Liver (tissue), 9 donors: ENCODE results near the gene SKAP1. TPM values are rescaled to one million over a fixed set of nuclear protein-coding genes. Genes with fewer than 3 reads are reported as not detected.

ENCODE experiments used
- DNase-seq: peaks from one replicate; pipeline ENCODE4 v3.0.0-alpha.2; 2017; ENCODE audit warnings: low spot score
- H3K27ac ChIP-seq, 2 donors: one replicate each; pipeline ENCODE4 v1.7.0; 2013; ENCODE audit warnings: inconsistent platforms in 2 of 2, low read length in 2 of 2, control low read depth in 1 of 2, low read depth in 1 of 2, mild to moderate bottlenecking in 1 of 2
- H3K27me3 ChIP-seq, 4 donors: one replicate each; pipeline versions ENCODE4 v1.6.1 to v1.7.0; 2013; ENCODE audit warnings: low read length in 3 of 4, inconsistent platforms in 1 of 4, mild to moderate bottlenecking in 1 of 4, moderate library complexity in 1 of 4; ENCODE audit not compliant: control insufficient read depth in 4 of 4, insufficient read depth in 4 of 4
- H3K36me3 ChIP-seq, 4 donors: one replicate each; pipeline versions ENCODE4 v1.6.1 to v1.7.0; 2013; ENCODE audit warnings: low read length in 3 of 4, mild to moderate bottlenecking in 3 of 4, low read depth in 1 of 4, moderate library complexity in 1 of 4; ENCODE audit not compliant: control insufficient read depth in 4 of 4, insufficient read depth in 3 of 4
- H3K4me1 ChIP-seq, 4 donors: one replicate each; pipeline versions ENCODE4 v1.6.1 to v1.7.0; 2013; ENCODE audit warnings: low read length in 3 of 4, mild to moderate bottlenecking in 3 of 4, moderate library complexity in 1 of 4; ENCODE audit not compliant: control insufficient read depth in 4 of 4, insufficient read depth in 4 of 4
- H3K4me3 ChIP-seq, 3 donors: one replicate each; pipeline versions ENCODE4 v1.6.1 to v1.7.0; 2013; ENCODE audit warnings: low read length in 3 of 3, control low read depth in 1 of 3, low read depth in 1 of 3, mild to moderate bottlenecking in 1 of 3
- H3K9ac ChIP-seq, 2 donors: one replicate each; pipeline ENCODE4 v1.7.0; 2013; ENCODE audit warnings: low read length in 2 of 2, mild to moderate bottlenecking in 2 of 2, moderate library complexity in 2 of 2, control low read depth in 1 of 2, low read depth in 1 of 2
- H3K9me3 ChIP-seq, 4 donors: one replicate each; pipeline versions ENCODE4 v1.6.1 to v1.7.0; 2013; ENCODE audit warnings: low read length in 3 of 4; ENCODE audit not compliant: control insufficient read depth in 4 of 4
- EGR1 ChIP-seq, 2 donors: IDR thresholded peaks; 2 replicates each; pipeline ENCODE4 v1.6.1; 2016 to 2018; ENCODE audit warnings: antibody characterized with exemption in 2 of 2, low read depth in 2 of 2
- FOXA1 ChIP-seq: IDR thresholded peaks from 2 replicates; pipeline ENCODE4 v1.6.1; 2016; ENCODE audit warnings: antibody characterized with exemption
- GABPA ChIP-seq, 2 donors: IDR thresholded peaks in 1 of 2; conservative IDR thresholded peaks in 1 of 2; 2 replicates each; pipeline ENCODE4 v1.6.1; 2016; ENCODE audit warnings: antibody characterized with exemption in 2 of 2, mild to moderate bottlenecking in 1 of 2, moderate library complexity in 1 of 2
- HNF4A ChIP-seq, 2 donors: conservative IDR thresholded peaks; 2 replicates each; pipeline ENCODE4 v1.6.1; 2016; ENCODE audit warnings: antibody characterized with exemption in 2 of 2, mild to moderate bottlenecking in 2 of 2
- HNF4G ChIP-seq: IDR thresholded peaks from 2 replicates; pipeline ENCODE4 v1.6.1; 2016; ENCODE audit warnings: antibody characterized with exemption
- NR2F2 ChIP-seq: IDR thresholded peaks from 2 replicates; pipeline ENCODE4 v1.6.1; 2016; ENCODE audit warnings: antibody characterized with exemption
- RAD21 ChIP-seq, 2 donors: IDR thresholded peaks; 2 replicates each; pipeline ENCODE4 v1.6.1; 2016; ENCODE audit warnings: antibody characterized with exemption in 2 of 2, mild to moderate bottlenecking in 2 of 2
- RXRA ChIP-seq, 2 donors: IDR thresholded peaks; 2 replicates each; pipeline ENCODE4 v1.6.1; 2017 to 2018; ENCODE audit warnings: antibody characterized with exemption in 2 of 2, mild to moderate bottlenecking in 1 of 2
- SP1 ChIP-seq: IDR thresholded peaks from 2 replicates; pipeline ENCODE4 v1.6.1; 2018; ENCODE audit warnings: antibody characterized with exemption, mild to moderate bottlenecking
- TAF1 ChIP-seq: conservative IDR thresholded peaks from 2 replicates; pipeline ENCODE4 v1.6.1; 2016; ENCODE audit warnings: antibody characterized with exemption, mild to moderate bottlenecking
- YY1 ChIP-seq: IDR thresholded peaks from 2 replicates; pipeline ENCODE4 v1.6.1; 2016; ENCODE audit warnings: antibody characterized with exemption, mild to moderate bottlenecking
- polyA plus RNA-seq, 2 donors: library from polyadenylated mRNA; stranded (reverse) in 1 of 2; unstranded in 1 of 2; fragments of 200-250 nt in 1 of 2; fragments of >200 nt in 1 of 2; fragmentation: Nextera tagmentation in 1 of 2; extraction: Ambion mirVana in 1 of 2; gene quantifications; one replicate each; pipeline versions ENCODE4 v1.2.1 to v1.2.3, GENCODE V29; 2013 to 2015
- total RNA-seq, 2 donors: library from RNA; depleted of rRNA; stranded (reverse); fragments of >200 nt; gene quantifications; one replicate each; pipeline ENCODE4 v1.2.3, GENCODE V29; 2014
- TF ChIP-seq, protein P1 (sequence below): IDR thresholded peaks from 2 replicates; pipeline ENCODE4 v1.6.1; 2016; ENCODE audit warnings: antibody characterized with exemption
- TF ChIP-seq, protein P2 (sequence below): fragments of 150-350 bp; IDR thresholded peaks from 2 replicates; pipeline ENCODE4 v1.5.1; 2017; ENCODE audit warnings: improper control_type of control experiment, low read depth, low read length; ENCODE audit not compliant: missing input control
- TF ChIP-seq, protein P3 (sequence below): IDR thresholded peaks from 2 replicates; pipeline ENCODE4 v1.6.1; 2016; ENCODE audit warnings: antibody characterized with exemption
- TF ChIP-seq, protein P4 (sequence below): IDR thresholded peaks from 2 replicates; pipeline ENCODE4 v1.6.1; 2016; ENCODE audit warnings: antibody characterized with exemption
- TF ChIP-seq, protein P5 (sequence below): IDR thresholded peaks from 2 replicates; pipeline ENCODE4 v1.6.1; 2016; ENCODE audit warnings: antibody characterized with exemption, mild to moderate bottlenecking
- donor health status: healthy.
- donor health status: healthy.
- donor health status: healthy.
- donor health status: healthy.
- donor health status: healthy.

Gene SKAP1
- total and polyA plus RNA-seq, 4 donors = 2.5 to 20.8 (median 11.3) TPM

DNA sequence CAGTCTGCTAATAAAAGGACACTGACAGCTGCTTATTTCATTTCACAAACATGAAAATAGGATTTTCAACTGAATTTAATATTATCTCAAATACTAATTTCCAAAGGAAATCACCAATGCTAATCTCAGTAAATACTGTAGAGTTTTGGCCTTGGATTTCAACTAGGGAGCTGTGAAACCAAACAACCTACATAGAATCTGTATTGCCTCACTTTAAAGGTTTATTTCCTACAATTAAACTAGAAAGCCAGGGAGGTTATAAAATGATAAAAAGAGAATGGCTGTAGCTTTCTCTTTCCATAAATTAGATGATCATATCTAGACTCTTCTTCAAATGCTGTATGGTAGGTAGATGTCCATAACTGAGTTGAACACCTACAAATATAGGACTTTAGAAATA, 82.8 kb downstream of the SKAP1 start:
- Histone ChIP-seq H3K4me3 (no peak overlapping the region), H3K27ac (no peak overlapping the region), H3K36me3 (no peaks in the 10 kb centered on the region), H3K9me3 (no peaks in the 10 kb centered on the region), H3K4me1 (no peaks in the 10 kb centered on the region), H3K27me3 (peaks cover 0 to 8% (median 4%) of the 10 kb centered on the region in 4 donors), H3K9ac (no peak overlapping the region)
- TF ChIP-seq GABPA (IDR thresholded peaks at IDR 0.05 in 1 of 2, conservative IDR thresholded peaks at IDR 0.05 in 1 of 2) (no peak), HNF4G (no peak), TAF1 (no peak), NR2F2 (no peak), FOXA1 (no peak), HNF4A (conservative IDR thresholded peaks at IDR 0.05) (no peak), EGR1 (IDR thresholded peaks at IDR 0.05; ENCODE audit: low read depth in 2 of 2) (no peak), RAD21 (IDR thresholded peaks at IDR 0.05) (no peak), YY1 (no peak)
- TF ChIP-seq, protein P1, sequence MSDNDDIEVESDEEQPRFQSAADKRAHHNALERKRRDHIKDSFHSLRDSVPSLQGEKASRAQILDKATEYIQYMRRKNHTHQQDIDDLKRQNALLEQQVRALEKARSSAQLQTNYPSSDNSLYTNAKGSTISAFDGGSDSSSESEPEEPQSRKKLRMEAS = no peak
- TF ChIP-seq, protein P2, sequence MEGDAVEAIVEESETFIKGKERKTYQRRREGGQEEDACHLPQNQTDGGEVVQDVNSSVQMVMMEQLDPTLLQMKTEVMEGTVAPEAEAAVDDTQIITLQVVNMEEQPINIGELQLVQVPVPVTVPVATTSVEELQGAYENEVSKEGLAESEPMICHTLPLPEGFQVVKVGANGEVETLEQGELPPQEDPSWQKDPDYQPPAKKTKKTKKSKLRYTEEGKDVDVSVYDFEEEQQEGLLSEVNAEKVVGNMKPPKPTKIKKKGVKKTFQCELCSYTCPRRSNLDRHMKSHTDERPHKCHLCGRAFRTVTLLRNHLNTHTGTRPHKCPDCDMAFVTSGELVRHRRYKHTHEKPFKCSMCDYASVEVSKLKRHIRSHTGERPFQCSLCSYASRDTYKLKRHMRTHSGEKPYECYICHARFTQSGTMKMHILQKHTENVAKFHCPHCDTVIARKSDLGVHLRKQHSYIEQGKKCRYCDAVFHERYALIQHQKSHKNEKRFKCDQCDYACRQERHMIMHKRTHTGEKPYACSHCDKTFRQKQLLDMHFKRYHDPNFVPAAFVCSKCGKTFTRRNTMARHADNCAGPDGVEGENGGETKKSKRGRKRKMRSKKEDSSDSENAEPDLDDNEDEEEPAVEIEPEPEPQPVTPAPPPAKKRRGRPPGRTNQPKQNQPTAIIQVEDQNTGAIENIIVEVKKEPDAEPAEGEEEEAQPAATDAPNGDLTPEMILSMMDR = no peak
- TF ChIP-seq, protein P3, sequence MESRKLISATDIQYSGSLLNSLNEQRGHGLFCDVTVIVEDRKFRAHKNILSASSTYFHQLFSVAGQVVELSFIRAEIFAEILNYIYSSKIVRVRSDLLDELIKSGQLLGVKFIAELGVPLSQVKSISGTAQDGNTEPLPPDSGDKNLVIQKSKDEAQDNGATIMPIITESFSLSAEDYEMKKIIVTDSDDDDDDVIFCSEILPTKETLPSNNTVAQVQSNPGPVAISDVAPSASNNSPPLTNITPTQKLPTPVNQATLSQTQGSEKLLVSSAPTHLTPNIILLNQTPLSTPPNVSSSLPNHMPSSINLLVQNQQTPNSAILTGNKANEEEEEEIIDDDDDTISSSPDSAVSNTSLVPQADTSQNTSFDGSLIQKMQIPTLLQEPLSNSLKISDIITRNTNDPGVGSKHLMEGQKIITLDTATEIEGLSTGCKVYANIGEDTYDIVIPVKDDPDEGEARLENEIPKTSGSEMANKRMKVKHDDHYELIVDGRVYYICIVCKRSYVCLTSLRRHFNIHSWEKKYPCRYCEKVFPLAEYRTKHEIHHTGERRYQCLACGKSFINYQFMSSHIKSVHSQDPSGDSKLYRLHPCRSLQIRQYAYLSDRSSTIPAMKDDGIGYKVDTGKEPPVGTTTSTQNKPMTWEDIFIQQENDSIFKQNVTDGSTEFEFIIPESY = no peak
- TF ChIP-seq, protein P4, sequence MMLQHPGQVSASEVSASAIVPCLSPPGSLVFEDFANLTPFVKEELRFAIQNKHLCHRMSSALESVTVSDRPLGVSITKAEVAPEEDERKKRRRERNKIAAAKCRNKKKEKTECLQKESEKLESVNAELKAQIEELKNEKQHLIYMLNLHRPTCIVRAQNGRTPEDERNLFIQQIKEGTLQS = no peak
- no peak for DNase-seq

DNA sequence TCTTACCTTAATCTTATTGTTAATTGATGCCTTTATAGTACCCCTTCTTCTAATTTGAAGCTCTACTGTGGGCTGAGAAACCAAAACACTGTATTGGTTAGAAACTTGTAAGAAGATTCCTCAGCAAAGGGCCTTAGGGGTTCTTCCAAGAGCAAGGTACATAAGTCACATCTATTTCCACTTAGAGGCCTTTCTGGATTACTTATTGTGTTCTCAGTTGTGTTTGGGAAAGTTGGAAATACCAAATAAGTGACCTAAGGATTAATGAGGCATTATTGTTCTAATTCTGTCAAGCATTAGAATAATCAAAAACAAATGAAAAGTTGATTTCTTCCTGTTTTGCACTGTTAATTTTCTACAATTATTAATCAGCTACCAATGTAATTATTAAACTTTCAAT, 85.8 kb downstream of the SKAP1 start:
- Histone ChIP-seq H3K27me3 (peaks cover 0 to 8% (median 3%) of the 10 kb centered on the region in 4 donors), H3K9me3 (no peaks in the 10 kb centered on the region), H3K27ac (no peak overlapping the region), H3K36me3 (no peaks in the 10 kb centered on the region), H3K4me1 (no peaks in the 10 kb centered on the region), H3K4me3 (no peak overlapping the region), H3K9ac (no peak overlapping the region)
- DNase-seq = no peak
- TF ChIP-seq, protein P4 = no peak
- TF ChIP-seq, protein P5, sequence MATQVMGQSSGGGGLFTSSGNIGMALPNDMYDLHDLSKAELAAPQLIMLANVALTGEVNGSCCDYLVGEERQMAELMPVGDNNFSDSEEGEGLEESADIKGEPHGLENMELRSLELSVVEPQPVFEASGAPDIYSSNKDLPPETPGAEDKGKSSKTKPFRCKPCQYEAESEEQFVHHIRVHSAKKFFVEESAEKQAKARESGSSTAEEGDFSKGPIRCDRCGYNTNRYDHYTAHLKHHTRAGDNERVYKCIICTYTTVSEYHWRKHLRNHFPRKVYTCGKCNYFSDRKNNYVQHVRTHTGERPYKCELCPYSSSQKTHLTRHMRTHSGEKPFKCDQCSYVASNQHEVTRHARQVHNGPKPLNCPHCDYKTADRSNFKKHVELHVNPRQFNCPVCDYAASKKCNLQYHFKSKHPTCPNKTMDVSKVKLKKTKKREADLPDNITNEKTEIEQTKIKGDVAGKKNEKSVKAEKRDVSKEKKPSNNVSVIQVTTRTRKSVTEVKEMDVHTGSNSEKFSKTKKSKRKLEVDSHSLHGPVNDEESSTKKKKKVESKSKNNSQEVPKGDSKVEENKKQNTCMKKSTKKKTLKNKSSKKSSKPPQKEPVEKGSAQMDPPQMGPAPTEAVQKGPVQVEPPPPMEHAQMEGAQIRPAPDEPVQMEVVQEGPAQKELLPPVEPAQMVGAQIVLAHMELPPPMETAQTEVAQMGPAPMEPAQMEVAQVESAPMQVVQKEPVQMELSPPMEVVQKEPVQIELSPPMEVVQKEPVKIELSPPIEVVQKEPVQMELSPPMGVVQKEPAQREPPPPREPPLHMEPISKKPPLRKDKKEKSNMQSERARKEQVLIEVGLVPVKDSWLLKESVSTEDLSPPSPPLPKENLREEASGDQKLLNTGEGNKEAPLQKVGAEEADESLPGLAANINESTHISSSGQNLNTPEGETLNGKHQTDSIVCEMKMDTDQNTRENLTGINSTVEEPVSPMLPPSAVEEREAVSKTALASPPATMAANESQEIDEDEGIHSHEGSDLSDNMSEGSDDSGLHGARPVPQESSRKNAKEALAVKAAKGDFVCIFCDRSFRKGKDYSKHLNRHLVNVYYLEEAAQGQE = no peak
- TF ChIP-seq SP1 = no peak
- TF ChIP-seq YY1 = no peak
- no peak for TF ChIP-seq NR2F2
- no peak for TF ChIP-seq RXRA (IDR thresholded peaks at IDR 0.05)
- TF ChIP-seq, protein P2 = no peak
- TF ChIP-seq, protein P3 = no peak
- TF ChIP-seq, protein P1 = no peak
- TF ChIP-seq EGR1 (IDR thresholded peaks at IDR 0.05; ENCODE audit: low read depth in 2 of 2) = no peak
